Fibroblast of pulmonary artery (primary cell): Measurements from ENCODE around the gene ZBTB16.

Source experiments
- DNase-seq: peaks from one replicate; pipeline ENCODE4 v3.0.0-alpha.2; 2010; ENCODE audit warnings: low read depth
- H3K4me3 ChIP-seq: replicated peaks from 2 replicates; pipeline ENCODE4 v1.5.1; 2011; ENCODE audit warnings: low read depth, mild to moderate bottlenecking, control low read depth, low read length, moderate library complexity
- TF ChIP-seq, protein P1 (sequence below): IDR thresholded peaks from 2 replicates; pipeline ENCODE4 v1.5.1; 2011; ENCODE audit warnings: mild to moderate bottlenecking, control low read depth, low read length, inconsistent platforms; ENCODE audit errors: missing control alignments

The ZBTB16 gene

DNA sequence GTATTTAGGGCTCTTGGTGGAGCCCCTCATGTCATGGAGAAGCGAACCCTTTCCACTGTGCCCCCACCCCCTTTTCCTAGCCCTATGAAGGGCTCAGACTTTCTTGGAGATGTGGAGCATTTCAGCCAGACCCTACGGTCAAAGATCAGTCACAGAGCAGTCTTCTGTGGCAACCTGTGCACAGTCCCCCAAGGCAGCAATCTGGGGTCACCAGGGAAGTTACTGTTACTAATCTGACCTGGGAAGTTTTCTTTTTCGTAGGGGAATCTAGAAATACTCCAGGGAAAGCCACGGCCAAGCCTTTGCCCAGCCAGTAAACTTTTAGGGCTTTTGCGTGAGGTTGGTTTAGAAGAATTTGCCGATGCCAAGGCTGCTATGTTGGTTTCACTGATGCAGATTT lies 50.6 kb downstream of the ZBTB16 start:
- TF ChIP-seq, protein P1, sequence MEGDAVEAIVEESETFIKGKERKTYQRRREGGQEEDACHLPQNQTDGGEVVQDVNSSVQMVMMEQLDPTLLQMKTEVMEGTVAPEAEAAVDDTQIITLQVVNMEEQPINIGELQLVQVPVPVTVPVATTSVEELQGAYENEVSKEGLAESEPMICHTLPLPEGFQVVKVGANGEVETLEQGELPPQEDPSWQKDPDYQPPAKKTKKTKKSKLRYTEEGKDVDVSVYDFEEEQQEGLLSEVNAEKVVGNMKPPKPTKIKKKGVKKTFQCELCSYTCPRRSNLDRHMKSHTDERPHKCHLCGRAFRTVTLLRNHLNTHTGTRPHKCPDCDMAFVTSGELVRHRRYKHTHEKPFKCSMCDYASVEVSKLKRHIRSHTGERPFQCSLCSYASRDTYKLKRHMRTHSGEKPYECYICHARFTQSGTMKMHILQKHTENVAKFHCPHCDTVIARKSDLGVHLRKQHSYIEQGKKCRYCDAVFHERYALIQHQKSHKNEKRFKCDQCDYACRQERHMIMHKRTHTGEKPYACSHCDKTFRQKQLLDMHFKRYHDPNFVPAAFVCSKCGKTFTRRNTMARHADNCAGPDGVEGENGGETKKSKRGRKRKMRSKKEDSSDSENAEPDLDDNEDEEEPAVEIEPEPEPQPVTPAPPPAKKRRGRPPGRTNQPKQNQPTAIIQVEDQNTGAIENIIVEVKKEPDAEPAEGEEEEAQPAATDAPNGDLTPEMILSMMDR: no peak
- no peak overlapping the region for H3K4me3 ChIP-seq
- no peak for DNase-seq

DNA sequence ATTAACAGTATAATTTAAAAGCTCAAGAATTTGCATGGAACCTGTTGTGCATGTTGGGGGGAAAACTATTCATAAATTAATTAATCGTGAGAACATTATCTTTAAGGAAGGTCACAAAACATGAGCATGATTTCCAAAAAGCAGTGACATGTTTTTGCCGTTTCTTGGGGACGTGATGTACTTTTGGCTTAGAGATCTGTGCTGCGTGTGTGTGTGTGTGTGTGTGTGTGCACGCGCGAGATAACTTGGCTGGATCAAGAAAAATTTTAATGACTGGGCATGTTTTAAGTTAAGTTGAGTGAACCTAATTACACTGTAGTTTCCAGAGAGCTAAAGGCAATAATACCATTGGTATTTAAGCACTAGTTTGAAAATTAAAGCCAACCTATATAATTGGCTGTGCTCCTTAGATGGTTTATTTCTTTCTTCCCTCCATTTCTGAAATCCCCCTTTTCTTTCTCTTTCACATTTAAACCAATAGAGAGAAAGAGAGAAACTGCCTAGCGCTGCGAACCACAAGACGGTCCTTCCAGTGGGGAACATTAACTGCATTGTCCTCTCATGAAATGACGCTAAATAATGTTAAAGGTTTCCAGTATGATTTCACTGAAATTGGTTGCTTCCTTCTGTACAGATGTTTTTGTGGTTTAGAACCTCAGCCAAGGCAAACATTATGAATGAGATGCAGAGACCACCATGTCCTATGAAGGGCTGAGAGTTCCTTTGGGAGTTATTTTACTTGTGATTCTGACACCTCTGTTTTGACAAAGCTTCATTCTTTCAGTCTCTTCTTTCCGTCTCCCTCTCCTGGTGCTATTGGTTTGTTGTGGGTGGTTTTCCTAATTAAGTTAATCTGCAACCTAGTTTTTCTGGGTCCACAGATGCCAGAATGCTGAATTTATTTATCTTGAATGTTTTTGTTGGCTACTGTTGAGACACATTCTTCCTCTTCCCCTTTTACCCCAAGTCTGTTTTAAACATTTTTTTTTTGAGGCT lies 51.7 kb downstream of the ZBTB16 start:
- DNase-seq: peak; percentile 87
- TF ChIP-seq, protein P1: peak; percentile 1
- H3K4me3 ChIP-seq: peak overlapping the region; percentile 25

GRCh38 chr11:114115451-114115928 lies 56.0 kb downstream of the ZBTB16 start:
- no peak overlapping the region for H3K4me3 ChIP-seq
- DNase-seq: no peak
- TF ChIP-seq, protein P1: no peak

DNA sequence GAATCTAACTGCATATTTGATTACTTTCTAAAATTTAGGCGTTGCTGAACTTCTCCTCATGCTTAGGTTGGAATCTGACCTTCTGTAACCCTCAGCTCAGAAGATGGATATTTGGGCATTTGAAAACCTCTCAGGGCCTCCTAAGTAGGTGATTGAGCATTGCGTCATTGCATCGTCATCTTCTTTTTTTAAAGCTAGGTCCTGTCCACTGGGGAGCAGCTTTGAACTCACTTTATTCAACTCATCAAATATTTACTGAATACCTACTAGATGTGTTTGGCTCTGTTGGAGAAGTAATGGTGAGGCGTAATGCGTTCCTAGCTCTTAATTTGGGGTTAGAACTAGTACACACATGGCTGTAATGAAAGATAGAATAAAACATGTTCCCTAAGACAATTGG lies 56.8 kb downstream of the ZBTB16 start:
- DNase-seq: no peak
- TF ChIP-seq, protein P1: no peak
- H3K4me3 ChIP-seq: no peak overlapping the region

DNA sequence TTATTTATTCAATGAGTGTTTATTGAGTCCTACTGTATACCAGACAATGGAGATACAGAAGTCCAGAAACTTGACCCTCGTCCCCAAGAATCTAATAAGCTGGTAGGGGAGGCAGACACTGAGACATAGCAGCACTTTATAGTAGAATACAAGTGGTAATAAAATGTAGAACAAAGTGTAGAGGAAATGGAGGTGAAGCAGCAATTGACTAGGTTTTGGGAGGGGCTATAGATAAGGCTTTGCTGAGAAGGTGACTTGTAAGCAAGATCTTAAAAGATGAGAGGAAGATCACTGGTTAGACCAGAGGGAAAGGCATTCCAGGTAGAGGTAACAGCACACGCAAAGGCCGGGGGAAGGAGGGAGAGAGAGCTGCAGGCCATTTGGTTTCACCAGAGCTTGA lies 57.3 kb downstream of the ZBTB16 start:
- no peak for DNase-seq
- TF ChIP-seq, protein P1: no peak

DNA sequence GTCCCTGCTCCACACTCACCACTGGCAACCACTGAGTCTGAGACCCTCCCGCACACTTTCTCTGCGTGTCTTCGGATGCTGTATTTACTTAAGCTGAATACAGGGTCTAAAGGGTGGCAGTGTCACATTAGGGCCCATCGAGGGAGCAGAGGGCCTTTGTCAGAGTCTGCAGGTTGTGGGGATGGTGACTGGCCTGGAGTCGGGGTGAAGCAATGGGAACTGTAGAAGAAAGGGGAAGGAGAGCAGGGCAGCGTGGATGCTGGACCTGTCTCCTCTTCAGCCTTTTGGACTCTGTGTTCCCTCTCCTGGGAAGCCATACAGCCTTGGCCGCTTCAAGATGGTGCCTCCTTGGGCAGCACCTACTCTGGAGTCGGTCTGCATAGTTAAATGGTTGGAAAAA lies 61.1 kb downstream of the ZBTB16 start:
- H3K4me3 ChIP-seq: no peak overlapping the region
- TF ChIP-seq, protein P1: no peak
- DNase-seq: no peak

More for the DNA sequence above, 57.3 kb downstream of the ZBTB16 start:
- no peak overlapping the region for H3K4me3 ChIP-seq
